HCEC 1CT (cell line): Measurements from ENCODE around the gene MTA1.

ENCODE experiments used
- DNase-seq: peaks from one replicate; pipeline ENCODE4 v3.0.0-alpha.2; 2017

Gene MTA1

DNA sequence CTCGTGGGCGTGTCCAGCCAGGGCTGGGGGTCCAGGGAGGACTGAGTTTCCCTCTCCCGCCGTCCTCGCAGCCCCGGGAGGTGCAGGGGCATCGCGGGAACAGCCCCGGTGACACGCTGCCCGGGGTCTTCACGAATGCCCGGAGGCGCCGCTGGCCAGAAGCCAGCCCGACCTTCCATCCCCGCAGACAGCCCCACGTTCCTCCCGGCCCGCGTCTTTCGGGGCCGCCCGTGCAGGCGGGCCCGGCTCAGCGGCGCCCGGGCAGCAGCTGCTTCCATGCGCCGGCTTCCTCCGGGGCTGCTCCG is 70.6 kb downstream of the MTA1 start:
- no peak for DNase-seq

DNA sequence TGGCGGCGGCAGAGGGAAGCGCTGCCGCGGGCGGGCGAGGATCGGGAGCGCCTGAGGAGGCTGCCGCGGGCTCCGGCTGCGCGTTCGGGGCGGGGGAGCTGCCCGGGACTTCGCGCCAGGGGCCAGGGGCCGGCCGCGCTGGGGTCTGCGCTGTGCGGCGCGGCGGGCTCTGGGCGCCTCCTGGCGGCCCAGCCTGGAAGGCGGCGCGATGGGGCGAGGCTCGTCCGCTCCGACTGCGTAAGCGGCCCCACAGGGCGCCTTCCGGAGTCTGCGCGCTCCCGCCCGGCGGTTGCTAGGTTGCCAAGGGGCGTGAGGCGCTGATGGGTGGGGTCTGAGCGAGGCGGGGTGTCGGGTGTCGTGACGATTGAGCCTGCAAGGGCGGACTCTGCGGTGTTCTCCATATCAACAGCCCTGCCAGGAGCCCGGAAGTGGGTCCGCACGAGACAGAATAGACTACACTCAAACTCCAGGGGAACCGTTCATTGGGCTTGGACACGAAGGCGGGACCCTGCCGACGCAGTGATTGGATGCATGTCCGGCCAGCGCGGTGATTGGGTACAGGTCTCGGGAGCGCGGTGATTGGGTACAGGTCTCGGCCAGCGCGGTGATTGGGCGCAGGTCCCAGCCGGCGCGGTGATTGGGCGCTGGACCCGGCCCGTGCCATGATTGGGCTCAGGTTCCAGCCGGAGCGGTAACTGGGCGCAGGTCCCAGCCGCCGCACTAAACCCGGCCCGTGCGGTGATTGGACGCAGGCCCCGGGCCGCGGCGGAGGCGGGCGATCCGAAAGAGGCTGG is 71.1 kb downstream of the MTA1 start, which contains the start of gene TEDC1:
Gene TEDC1 (plus strand): TSS at position 675 of the 794 bp plus-strand sequence. CDS start 130 bp downstream, outside the sequence.
- DNase-seq: peak; percentile 100

- DNase-seq: peak; percentile 57
These were observed 71.8 kb downstream of the MTA1 start for GRCh38 chr14:105491366-105491973.

DNA sequence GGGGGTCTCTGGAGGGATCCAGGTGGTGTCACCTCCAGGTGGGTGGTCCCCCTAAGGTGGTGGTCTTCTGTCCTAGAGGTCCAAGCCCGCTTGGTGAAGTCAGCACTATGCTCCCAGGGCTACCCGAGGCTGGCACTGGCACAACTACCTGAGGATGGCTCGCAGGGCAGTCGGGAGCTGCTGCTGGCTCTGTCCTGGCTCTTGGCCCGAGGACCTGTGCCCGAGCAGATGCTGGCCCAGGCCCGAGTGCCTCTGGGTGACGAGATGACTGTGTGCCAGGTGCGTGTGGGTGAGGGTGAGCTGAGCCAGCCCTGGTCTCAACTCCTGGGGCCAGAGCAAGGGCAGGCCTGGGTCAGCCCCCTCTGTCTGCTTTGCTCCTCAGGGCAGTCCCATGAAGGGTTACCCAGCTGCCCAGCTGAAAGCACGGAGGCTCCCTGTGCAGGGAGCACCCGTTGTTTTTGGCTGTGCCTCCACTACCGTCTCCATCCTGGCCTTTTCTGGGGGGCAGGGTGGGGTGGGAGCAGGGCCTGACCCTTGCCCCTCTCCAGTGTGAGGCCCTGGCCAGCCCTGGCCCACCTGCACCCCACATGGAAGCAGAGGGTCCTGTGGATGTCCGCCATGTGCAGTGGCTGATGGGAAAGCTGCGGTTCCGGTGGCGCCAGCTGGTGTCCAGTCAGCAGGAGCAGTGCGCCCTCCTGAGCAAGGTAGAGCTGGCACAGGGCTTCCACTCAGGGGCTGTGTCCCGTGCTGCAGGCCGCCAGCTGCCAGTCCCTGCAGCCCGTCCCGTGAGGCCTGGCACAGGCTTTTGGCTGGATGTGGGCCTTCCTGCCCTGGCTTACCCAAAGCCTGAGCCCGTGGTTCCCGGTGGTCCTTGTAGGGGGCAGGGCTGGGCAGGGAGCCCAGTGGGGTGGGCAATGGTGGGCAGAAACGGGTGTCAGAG is 72.7 kb downstream of the MTA1 start:
- no peak for DNase-seq

DNA sequence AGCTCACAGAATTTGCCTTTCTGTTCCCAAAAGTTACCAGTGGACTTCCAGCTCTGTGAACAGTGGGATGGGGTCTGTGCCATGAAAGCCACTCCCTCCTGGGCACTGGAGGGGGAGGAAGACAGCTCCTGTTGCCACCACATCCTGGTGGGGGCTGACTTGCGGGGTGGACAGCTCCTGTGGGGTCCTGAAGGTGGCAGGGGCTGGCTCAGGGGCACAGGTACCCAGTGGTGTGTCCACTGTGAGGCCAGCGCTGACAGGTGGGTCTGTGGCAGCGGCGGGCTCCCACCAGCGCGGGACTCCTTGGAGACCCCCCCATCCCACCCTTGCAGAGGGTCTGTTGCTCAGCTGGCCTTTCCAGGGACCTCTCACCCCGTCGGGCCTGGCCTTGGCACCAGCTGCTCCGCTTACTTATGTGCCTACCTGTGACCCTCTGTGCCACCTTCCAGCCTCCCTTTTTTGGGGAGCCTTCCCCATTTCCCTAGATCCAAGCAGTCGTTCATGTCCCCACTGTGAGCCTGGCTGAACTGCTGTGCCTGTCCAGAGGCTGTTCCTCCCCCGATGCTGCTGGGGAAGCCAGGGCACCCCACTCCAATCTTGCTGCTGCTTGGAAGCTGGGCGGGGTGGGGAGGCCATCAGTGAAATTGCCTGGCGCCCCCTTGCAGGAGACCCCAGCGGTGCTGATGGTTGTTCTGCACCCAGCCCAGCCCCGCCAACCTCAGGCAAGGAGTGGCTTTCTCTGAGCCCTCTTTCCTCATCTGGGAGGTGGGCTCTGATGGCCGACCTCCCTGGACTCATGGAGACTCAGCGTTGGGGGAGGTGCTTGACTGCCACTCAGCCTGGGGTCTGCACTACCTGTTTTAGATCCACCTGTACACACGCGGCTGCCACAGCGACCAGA is 73.6 kb downstream of the MTA1 start:
- DNase-seq: no peak

- DNase-seq: no peak
These were observed 74.4 kb downstream of the MTA1 start for GRCh38 chr14:105493921-105494605.

DNA sequence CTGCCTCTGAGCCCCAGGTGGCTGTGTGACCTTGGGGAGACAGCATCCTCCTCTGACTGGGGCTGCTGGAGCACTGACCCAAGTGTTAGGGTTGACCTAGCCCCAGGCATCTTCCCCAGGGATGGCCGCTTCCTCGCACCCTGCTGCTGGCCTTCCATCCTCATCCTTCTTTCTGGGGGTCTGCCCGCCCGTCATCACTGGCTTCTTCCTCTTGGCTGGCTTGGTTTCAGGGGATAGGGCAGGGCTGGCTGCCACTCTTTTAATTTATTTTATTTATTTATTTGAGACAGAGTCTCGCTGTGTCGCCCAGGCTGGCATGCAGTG is 74.9 kb downstream of the MTA1 start:
- no peak for DNase-seq

GRCh38 chr14:105495101-105495989 is 75.7 kb downstream of the MTA1 start:
- no peak for DNase-seq

DNA sequence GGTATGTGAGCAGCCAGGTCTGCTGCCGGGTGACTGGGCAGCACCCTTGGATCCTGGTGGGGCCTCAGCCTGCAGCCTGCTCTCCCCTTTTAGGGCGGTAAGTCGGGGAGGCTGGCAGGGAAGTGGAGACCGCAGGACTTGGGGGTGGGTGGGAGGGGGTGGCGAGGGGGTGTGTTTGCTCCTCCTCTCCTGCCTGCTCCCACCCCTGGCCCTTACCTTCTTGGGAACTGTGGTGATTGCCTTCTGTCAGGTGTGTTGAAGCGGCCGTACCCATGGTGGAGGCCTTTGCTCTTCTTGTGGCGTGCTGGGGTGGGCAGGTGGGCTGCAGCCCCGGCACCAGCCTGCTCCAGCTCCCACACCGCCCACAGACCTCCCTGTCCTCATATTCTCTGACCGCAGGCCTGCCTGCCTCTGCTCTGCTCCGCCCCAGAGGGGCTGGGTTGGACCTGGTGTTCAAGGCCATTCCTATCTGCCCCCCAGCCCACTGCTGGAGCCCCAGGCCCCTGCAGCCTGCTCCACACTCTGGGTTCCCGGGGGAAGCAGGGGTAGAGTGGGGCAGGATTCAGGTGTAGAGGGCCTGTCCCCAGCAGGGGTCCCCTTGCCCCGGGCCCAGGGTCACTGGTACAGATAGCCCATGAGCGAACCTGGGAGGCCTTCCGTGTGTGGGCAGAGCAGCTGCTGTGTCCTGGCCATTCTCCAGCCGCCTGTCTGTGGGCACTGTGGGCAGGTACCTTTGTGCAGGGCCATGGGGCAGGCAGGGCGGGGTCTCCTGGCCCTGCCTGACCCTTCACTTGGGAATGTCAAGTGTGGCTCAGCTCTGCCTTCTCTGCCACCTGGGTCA is 76.6 kb downstream of the MTA1 start:
- no peak for DNase-seq

DNA sequence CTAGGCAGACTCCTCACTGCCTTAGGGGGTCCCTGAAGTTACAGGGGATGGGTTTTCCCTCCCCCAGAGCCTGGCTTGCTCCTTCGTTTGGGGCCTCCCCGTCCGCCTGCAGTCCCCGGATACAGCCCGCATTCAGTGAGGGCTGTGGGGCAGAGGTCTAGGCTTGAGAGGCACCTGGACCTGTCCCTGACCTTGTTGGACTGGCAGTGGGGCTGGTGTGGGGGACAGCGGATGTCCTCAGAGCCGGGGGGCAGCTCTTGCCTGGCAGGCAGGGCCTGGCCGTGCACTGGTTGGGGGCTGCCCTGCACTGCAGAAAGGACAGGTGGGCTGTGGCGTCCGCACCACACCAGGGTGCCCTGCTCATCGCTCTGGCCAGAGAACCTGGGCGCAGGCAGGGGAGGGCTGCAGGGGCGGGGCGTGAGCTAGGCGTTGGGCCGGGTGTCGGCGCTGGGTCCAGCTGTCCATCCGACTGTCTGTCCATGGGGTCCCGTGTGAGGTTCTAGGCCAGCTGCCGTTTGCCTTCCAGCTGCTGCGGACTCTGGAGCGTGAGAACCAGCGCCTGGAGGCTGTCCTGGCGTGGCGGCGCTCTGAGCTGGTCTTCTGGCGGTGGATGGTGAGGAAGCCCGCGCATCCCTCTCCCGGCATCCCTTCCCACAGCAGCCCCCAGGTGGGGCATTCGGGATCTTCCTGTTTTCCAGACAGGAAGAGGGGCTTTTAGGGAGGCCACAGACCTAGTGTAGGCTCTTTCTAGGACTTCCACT is 77.4 kb downstream of the MTA1 start:
- no peak for DNase-seq

DNA sequence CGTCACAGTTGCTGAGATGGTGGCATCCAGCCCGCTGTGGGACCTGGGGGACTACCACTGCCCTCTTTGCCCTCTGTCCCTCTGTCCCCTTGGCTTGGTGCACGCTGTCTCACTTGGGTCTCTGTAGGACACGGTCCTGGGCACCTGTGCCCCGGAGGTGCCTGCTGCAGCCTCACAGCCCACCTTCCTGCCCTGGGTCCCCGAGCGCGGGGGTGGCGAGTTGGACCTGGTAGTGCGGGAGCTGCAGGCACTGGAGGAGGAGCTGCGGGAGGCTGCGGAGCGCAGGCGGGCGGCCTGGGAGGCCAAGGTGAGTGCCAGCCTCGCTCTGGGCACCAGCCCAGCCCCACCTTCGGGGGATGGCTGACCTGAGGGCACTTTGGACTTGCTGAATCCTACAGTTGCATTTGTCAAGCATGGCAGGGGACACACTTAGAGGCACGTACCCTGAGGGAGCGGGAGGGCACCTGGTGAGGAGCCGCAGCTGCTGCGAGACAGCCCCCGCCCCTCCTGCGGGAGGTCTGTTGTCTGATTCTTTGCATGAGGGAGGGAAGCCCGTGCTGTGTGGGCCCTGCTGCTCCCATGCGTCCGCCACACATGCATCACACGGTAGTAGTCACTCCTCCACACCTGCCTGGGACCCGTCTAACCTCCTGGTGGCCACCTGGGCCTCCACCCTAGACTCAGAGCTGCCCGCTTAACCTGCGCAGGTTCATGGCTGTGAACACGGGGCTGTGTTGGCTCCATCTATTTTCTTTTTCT is 78.2 kb downstream of the MTA1 start:
- DNase-seq: no peak

- no peak for DNase-seq
These were observed 79.0 kb downstream of the MTA1 start for GRCh38 chr14:105498430-105499255.

GRCh38 chr14:105499256-105500035 is 79.8 kb downstream of the MTA1 start:
- no peak for DNase-seq

GRCh38 chr14:105500036-105500725 is 80.6 kb downstream of the MTA1 start:
- DNase-seq: no peak

- no peak for DNase-seq
These were observed 81.1 kb downstream of the MTA1 start for GRCh38 chr14:105500726-105501101.
